Ectodermal cell (in vitro differentiated cells): ENCODE measurements around the gene DIPK1B.
"Not testable (repeated sequence)": the region's sequence is repeated elsewhere in the genome, so short reads cannot be mapped to it uniquely, and the experiment has no call there.

Experiments used
- H3K27ac ChIP-seq: 2 replicates; pipeline ENCODE4 v1.7.0; 2013; ENCODE audit warnings: mild to moderate bottlenecking, low read depth, low read length; ENCODE audit not compliant: insufficient read depth, poor library complexity, severe bottlenecking
- H3K27me3 ChIP-seq: 2 replicates; pipeline ENCODE4 v1.7.0; 2013; ENCODE audit warnings: mild to moderate bottlenecking, low read length; ENCODE audit not compliant: insufficient read depth, control insufficient read depth, poor library complexity, severe bottlenecking
- H3K36me3 ChIP-seq: one replicate; pipeline ENCODE4 v1.7.0; 2013; ENCODE audit warnings: low read length; ENCODE audit not compliant: control insufficient read depth, insufficient read depth
- H3K4me1 ChIP-seq: one replicate; pipeline ENCODE4 v1.7.0; 2013; ENCODE audit warnings: low read length; ENCODE audit not compliant: control insufficient read depth, insufficient read depth
- H3K4me3 ChIP-seq: 2 replicates; pipeline ENCODE4 v1.7.0; 2013; ENCODE audit warnings: low read depth, low read length, control low read depth; ENCODE audit not compliant: insufficient read depth
- H3K9me3 ChIP-seq: 2 replicates; pipeline ENCODE4 v1.7.0; 2013; ENCODE audit warnings: mild to moderate bottlenecking, low read length, moderate library complexity; ENCODE audit not compliant: control insufficient read depth
- WGBS, 2 experiments: methylation state at CpG; one replicate each; pipeline ENCODE4 v1.1.7; 2013; ENCODE audit warnings: missing lambda C conversion rate in 2 of 2; 5-methylcytosine and 5-hydroxymethylcytosine counted together

Gene DIPK1B

DNA sequence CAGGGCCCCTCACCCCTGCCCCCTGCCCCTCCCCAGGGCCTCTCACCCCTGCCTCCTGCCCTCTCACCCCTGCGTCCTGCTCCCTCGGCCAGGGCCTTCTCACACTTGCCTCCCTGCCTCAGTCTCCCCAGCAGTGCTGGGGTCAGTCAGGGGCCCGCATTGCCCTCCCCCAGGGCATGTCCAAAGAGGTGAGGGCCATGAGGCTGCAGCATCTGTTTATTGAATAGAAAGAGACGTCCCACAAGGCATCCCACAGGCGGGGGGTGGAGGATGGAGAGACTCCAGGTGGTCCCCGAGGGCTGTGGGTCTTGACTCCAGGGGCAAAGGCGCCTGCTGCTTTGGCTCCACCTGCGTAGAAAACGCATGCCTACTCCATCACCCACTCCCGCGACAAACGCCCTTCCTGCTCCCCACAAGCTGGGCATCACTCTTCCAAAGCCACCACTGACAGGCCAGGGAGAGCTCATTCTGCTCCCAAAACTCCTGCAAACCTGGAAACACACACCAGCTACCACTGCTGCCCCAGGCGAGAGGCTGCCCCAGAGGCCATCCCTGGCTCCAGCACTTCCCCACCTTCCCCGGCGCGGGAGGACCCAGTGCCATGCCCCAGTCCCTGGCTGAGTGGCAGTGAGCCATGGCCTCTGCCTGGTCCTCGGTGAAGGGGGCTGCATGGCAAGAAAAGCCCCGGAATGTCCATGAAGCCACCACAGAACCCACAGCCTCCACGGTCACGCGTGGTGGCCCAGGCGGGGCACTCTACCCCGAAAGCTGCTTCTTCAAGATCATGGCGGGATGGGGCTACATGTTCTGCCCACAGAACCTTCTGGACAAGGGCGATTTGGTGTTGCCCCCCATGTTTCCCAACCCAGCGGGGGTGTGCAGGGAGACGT is 47.3 kb downstream of the DIPK1B start:
- Histone ChIP-seq H3K27me3 (no peaks in the 10 kb centered on the region), H3K36me3 (no peaks in the 10 kb centered on the region), H3K4me1 (peaks cover 7% of the 10 kb centered on the region), H3K27ac (no peak overlapping the region), H3K4me3 (no peak overlapping the region), H3K9me3 (no peaks in the 10 kb centered on the region)
- 91 to 93% methylated on average over 27 of the region's 27 CpGs for WGBS, 2 experiments

DNA sequence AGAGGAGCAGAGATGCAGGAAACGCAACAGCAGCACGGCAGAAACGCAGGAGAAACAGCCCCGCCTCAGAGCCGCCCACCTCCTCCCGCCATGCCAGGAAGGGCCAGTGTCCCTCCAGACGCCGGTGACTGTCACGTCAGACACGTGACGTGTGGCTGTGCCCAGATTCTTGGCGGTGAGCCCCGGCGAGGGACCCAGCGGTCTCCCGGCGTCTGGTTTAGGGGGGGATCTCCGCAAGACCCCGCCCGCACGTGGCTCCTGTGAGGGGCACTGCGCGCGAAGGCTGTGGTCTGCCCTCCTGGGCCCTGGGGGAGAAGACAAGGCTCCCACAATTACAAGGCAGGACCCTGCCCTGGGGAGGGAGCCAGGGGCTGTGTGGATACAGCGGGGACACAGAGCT is 48.1 kb downstream of the DIPK1B start:
- WGBS, 2 experiments: 89 to 90% methylated on average over 25 of the region's 25 CpGs
- H3K4me1 ChIP-seq: peaks cover 5% of the 10 kb centered on the region
- H3K4me3 ChIP-seq: no peak overlapping the region
- no peak overlapping the region for H3K27ac ChIP-seq
- H3K27me3 ChIP-seq: no peaks in the 10 kb centered on the region
- H3K36me3 ChIP-seq: no peaks in the 10 kb centered on the region
- no peaks in the 10 kb centered on the region for H3K9me3 ChIP-seq

DNA sequence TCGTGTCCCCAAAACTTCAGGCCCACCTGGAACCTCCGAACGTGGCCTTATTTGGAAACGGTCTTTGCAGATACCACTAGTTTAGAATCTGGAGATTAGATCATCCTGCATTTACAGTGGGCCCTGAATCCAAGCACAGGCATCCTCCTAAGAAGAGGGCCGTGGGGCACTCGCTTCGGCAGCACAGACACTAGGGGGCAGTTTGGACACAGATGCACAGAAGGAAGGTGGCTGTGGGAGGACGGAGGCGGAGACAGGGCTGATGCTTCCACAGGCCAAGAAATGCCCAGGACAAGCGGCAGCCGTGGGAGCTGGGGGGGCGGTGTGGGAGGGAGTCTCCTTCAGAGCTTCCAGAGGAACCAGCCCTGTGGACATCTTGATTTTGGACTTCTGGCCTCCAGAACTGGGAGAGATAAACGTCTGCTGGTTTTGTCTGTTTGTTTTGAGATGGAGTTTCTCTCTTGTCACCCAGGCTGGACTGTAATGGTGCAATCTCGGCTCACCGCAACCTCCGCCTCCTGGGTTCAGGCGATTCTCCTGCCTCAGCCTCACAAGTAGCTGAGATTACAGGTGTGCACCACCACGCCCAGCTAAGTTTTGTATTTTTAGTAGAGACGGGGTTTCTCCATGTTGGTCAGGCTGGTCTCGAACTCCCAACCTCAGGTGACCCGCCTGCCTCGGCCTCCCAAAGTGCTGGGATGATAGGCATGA is 48.6 kb downstream of the DIPK1B start:
- H3K27me3 ChIP-seq, H3K4me3 ChIP-seq, H3K9me3 ChIP-seq, H3K4me1 ChIP-seq, H3K27ac ChIP-seq, H3K36me3 ChIP-seq: not testable (repeated sequence)
- WGBS, 2 experiments: 74 to 77% methylated on average over 22 of the region's 22 CpGs

DNA sequence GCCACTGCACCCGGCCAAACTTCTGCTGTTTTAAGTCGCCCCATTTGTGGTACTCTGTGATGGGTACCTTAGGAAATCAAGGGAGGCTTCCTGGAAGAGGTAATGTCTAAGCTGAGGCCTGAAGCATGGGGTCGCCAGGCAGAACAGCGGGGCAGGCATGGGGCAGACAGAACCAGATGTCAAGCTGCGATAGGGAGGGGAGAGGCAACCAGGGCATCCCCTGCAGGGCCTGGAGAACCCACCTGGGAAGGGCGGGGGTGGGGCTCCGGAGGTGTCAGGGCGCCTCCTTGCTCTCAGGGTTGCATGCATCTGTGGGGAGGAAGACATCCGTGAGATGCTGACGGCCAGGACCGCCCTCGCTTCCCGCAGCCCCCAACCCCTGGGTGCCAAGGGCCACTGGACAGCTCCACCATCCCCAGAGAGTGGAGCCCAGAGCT is 49.2 kb downstream of the DIPK1B start:
- 93% methylated on average over 13 of the region's 13 CpGs for WGBS, 2 experiments
- Histone ChIP-seq H3K4me3 (no peak overlapping the region), H3K27me3 (no peaks in the 10 kb centered on the region), H3K4me1 (peaks cover 5% of the 10 kb centered on the region), H3K36me3 (no peaks in the 10 kb centered on the region), H3K9me3 (no peaks in the 10 kb centered on the region), H3K27ac (no peak overlapping the region)

DNA sequence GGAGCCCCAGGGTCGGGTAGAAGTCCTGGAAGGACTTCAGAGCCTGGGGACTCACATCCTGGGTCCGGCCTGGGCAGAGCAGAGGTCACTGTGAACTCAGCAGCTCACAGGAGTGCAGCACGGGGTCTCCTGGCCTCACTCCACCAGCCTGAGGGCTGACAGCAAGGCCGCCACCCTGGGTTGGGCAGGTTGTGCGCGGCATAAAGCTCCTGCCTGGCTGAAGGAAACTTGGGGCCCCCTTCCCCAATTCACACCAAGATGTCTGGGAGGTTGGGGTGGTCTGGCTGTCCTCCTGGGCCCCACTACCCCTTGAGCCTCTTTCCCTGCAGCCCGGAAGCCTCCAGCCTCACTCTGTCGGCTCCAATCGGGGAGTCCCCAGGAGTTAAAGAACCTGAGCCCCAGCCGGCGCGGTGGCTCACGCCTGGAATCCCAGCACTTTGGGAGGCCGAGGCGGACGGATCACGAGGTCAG is 49.9 kb downstream of the DIPK1B start:
- Histone ChIP-seq H3K4me1 (peaks cover 5% of the 10 kb centered on the region), H3K4me3 (no peak overlapping the region), H3K36me3 (no peaks in the 10 kb centered on the region), H3K9me3 (no peaks in the 10 kb centered on the region), H3K27me3 (no peaks in the 10 kb centered on the region), H3K27ac (no peak overlapping the region)
- WGBS, 2 experiments: 90% methylated on average over 17 of the region's 17 CpGs

DNA sequence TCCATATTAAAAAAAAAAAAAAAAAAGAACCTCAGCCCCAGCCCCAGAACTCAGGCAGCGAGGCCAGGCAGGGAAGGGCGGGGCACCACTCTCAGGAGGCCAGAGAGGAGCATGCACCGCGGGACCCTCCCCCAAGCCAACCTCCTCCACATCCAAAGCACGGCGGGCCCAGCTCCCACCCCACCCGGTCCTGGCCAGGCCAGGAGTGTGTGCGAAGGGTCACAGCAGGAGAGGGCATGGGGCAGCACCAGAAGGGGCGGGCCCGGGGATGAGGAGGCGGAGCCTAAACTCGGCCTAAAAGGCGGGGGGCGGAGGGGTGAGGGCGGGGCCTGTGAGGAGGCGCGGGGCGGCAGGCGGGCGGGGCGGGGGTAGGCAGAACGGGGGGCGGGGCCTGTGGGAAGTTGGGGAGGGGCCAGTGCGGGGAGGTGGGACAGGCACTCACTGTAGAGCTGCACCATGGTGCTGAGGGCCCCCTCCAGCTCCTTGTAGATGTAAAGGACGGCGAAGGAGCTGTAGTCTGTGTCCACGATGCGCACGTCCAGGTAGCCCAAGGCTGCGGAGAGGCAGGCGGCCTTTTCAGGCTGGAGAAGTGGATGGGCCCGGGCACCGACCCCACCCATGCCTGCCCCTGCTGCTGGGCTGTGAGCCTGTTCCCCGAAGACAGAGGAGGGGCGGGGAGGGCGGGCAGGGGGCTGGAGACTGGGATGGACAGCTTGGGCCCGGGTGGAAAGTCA is 50.7 kb downstream of the DIPK1B start:
- H3K9me3 ChIP-seq: no peaks in the 10 kb centered on the region
- no peak overlapping the region for H3K4me3 ChIP-seq
- H3K36me3 ChIP-seq: no peaks in the 10 kb centered on the region
- H3K4me1 ChIP-seq: peaks cover 5% of the 10 kb centered on the region
- WGBS, 2 experiments: 17 to 19% methylated on average over 30 to 37 of the region's 37 CpGs
- H3K27ac ChIP-seq: no peak overlapping the region
- peaks cover 4% of the 10 kb centered on the region for H3K27me3 ChIP-seq

DNA sequence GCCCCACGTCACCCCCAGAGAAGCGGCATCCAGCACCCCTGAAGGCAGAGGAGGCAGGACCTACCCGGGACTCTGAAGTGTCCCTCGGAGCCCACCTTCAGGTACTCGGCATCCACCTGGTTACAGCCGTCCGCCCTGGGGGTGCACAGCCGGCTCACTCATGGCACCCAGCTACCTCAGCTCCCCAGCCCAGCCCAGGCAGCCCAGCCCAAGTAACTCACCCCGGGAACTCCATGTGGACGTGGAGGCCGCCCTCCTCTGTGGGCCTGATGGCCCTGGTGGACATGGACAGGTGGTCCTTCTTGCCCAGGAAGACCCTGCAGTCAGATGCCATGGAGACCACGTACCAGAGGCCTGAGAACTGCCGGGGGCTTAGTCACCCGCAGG is 51.3 kb downstream of the DIPK1B start:
- H3K4me1 ChIP-seq: peaks cover 5% of the 10 kb centered on the region
- H3K27me3 ChIP-seq: peaks cover 5% of the 10 kb centered on the region
- no peak overlapping the region for H3K4me3 ChIP-seq
- H3K27ac ChIP-seq: no peak overlapping the region
- 89 to 92% methylated on average over 14 of the region's 14 CpGs for WGBS, 2 experiments
- no peaks in the 10 kb centered on the region for H3K36me3 ChIP-seq
- no peaks in the 10 kb centered on the region for H3K9me3 ChIP-seq

DNA sequence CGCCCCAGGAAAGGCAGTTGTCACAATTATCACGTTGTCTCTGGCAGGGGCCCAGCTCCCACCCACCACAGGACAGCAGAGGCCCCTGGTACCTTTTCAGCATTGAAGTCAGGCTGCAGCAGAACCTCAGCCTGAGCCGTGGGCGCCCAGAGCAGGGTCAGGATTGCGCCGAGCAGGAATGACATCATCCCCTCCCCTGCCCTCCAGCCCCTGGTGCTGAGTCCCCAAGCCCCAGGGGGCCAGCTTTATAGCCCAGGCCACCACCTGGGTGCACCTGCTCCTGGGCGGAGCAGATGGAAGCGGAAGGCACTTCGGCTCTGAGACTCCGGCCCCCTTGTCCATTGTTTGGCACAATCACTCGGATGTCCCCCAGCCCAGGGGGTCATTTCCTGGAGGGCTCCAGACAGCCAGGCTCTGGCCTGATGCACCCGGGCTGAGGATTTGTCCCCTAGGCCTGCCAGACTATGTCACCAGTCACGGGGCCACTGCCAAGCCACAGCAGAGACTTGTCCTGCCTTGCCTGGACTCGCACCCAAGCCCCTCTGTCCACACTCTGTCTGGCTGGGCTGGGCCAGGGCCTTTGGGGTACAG is 52.0 kb downstream of the DIPK1B start, which contains the start of gene LCN15:
Gene LCN15 (minus strand): TSS at position 218 of the 591 bp plus-strand sequence. CDS start 30 bp downstream, at position 188.
- Histone ChIP-seq H3K36me3 (no peaks in the 10 kb centered on the region), H3K4me1 (peaks cover 5% of the 10 kb centered on the region), H3K27ac (no peak within 1 kb of the TSS), H3K9me3 (no peaks in the 10 kb centered on the region), H3K27me3 (peaks cover 5% of the 10 kb centered on the region), H3K4me3 (no peak within 1 kb of the TSS)
- 85 to 86% methylated on average over 14 of the region's 14 CpGs for WGBS, 2 experiments

DNA sequence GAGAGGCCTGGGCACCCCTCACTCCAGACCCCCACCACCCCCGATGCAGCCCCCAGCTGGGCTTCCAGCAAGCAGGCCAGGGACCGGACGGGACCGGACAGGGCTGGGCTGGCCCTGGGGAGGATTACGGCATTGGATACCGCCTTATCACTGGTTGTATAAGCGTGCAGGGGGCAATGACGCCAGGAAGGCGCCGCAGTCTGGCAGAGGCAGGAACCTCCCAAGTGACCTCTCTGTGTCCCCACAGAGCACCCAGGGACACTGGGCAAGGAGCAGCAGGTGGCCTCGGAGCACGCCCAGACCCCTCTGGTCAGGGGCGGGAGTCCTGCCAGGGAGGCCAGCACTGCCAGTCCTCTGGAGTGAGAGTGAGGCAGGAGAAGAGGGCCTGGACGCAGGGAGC is 52.7 kb downstream of the DIPK1B start:
- H3K27ac ChIP-seq: no peak overlapping the region
- peaks cover 5% of the 10 kb centered on the region for H3K4me1 ChIP-seq
- no peaks in the 10 kb centered on the region for H3K9me3 ChIP-seq
- H3K36me3 ChIP-seq: no peaks in the 10 kb centered on the region
- peaks cover 5% of the 10 kb centered on the region for H3K27me3 ChIP-seq
- WGBS, 2 experiments: 93 to 94% methylated on average over 14 of the region's 14 CpGs
- H3K4me3 ChIP-seq: no peak overlapping the region
